Stomach (tissue), 9 donors: ENCODE measurements around the gene VIPAS39. TPM values are rescaled to one million over a fixed set of nuclear protein-coding genes. Genes with fewer than 3 reads are reported as not detected.

Experiments
- DNase-seq, 2 donors: peaks; one replicate each; pipeline versions ENCODE4 v3.0.0 to v3.0.0-alpha.2; 2013 to 2019
- H3K27ac ChIP-seq, 5 donors: fragments of 200-600 bp in 4 of 5; sonication (generic) in 4 of 5; one replicate each; pipeline ENCODE4 v1.5.1; 2013 to 2019; ENCODE audit warnings: mild to moderate bottlenecking in 1 of 5, moderate library complexity in 1 of 5
- H3K27me3 ChIP-seq, 3 donors: fragments of 200-600 bp; sonication (generic); one replicate each; pipeline ENCODE4 v1.5.1; 2017 to 2019; ENCODE audit warnings: mixed run types in 1 of 3
- H3K36me3 ChIP-seq, 4 donors: fragments of 200-600 bp; sonication (generic); 1 replicate in 3 of 4; 2 replicates in 1 of 4; pipeline ENCODE4 v1.5.1; 2016 to 2019
- H3K4me1 ChIP-seq, 4 donors: fragments of 200-600 bp; sonication (generic); one replicate each; pipeline ENCODE4 v1.5.1; 2016 to 2019
- H3K4me3 ChIP-seq, 4 donors: fragments of 200-600 bp; sonication (generic) in 3 of 4; one replicate each; pipeline ENCODE4 v1.5.1; 2016 to 2019; ENCODE audit warnings: mild to moderate bottlenecking in 1 of 4
- H3K9me3 ChIP-seq, 4 donors: fragments of 200-600 bp; sonication (generic); one replicate each; pipeline ENCODE4 v1.5.1; 2016 to 2019
- CTCF ChIP-seq, 7 experiments: fragments of 450-650 bp in 4 of 7; fragments of 200-600 bp in 3 of 7; sonication (generic) in 3 of 7; IDR thresholded peaks; one replicate each; pipeline ENCODE4 v1.5.1; 2016 to 2019; ENCODE audit warnings: antibody characterized with exemption in 7 of 7, control low read depth in 2 of 7, mild to moderate bottlenecking in 1 of 7
- EP300 ChIP-seq: sonication (generic); formaldehyde crosslinking; IDR thresholded peaks from one replicate; pipeline ENCODE4 v1.6.1; 2017; ENCODE audit warnings: antibody characterized with exemption
- POLR2A ChIP-seq, 4 donors: fragments of 450-650 bp; IDR thresholded peaks; one replicate each; pipeline ENCODE4 v1.6.1; 2016; ENCODE audit warnings: antibody characterized with exemption in 4 of 4, control low read depth in 2 of 4, mild to moderate bottlenecking in 1 of 4, moderate library complexity in 1 of 4
- POLR2AphosphoS5 ChIP-seq, 3 donors: sonication (generic); formaldehyde crosslinking; IDR thresholded peaks; one replicate each; pipeline ENCODE4 v1.6.1; 2016; ENCODE audit warnings: antibody characterized with exemption in 3 of 3
- WGBS, 5 donors: extraction: QIAGEN DNeasy Blood & Tissue Kit in 3 of 5; methylation state at CpG; one replicate each; pipeline versions ENCODE4 v1.1.5 to v1.1.7; 2013 to 2018; 5-methylcytosine and 5-hydroxymethylcytosine counted together
- intact Hi-C: fragments of 100-400 bp; cut with DNase I; formaldehyde crosslinking; loops from one replicate; pipeline ENCODE4 v1.15.1; 2023; ENCODE audit warnings: low total_unique reads
- polyA plus RNA-seq, 3 donors: library from polyadenylated mRNA; stranded (reverse); fragments of 200-250 nt; gene quantifications; one replicate each; pipeline ENCODE4 v1.2.3, GENCODE V29; 2013
- total RNA-seq, 5 donors: library from RNA; depleted of rRNA; stranded (reverse); fragments of >200 nt; gene quantifications; one replicate each; pipeline versions ENCODE4 v1.1.0 to v1.2.3, GENCODE V29; 2014 to 2016
- donor health status: healthy with polysubstance abuse.
- donor health status: Bipolar disorder and iron deficiency.
- donor health status: healthy.

The VIPAS39 gene
- total and polyA plus RNA-seq, 8 donors: 6.3 to 53.1 (median 12.7) TPM

GRCh38 chr14:77409131-77409533 is 48.3 kb downstream of the VIPAS39 start:
- H3K4me1 ChIP-seq: no peaks in the 10 kb centered on the region
- H3K9me3 ChIP-seq: no peaks in the 10 kb centered on the region
- H3K27ac ChIP-seq: no peak overlapping the region
- TF ChIP-seq EP300: no peak
- H3K36me3 ChIP-seq: no peaks in the 10 kb centered on the region
- H3K27me3 ChIP-seq: no peaks in the 10 kb centered on the region
- H3K4me3 ChIP-seq: no peak overlapping the region
- DNase-seq: no peak
- 23 to 43% (median 41%) methylated on average over 3 of the region's 3 CpGs for WGBS, 5 donors
- intact Hi-C loops: no loop called here

GRCh38 chr14:77407158-77407557 is 50.2 kb downstream of the VIPAS39 start:
- Histone ChIP-seq H3K9me3 (no peaks in the 10 kb centered on the region), H3K4me1 (no peaks in the 10 kb centered on the region), H3K4me3 (no peak overlapping the region), H3K27me3 (no peaks in the 10 kb centered on the region), H3K27ac (peak overlapping the region in 2 of 5 donors; percentile 51 to 60), H3K36me3 (no peaks in the 10 kb centered on the region)
- intact Hi-C loops: no loop called here
- TF ChIP-seq POLR2A (IDR thresholded peaks at IDR 0.05): no peak
- no peak for DNase-seq
- WGBS, 5 donors: 71 to 85% (median 79%) methylated on average over 2 of the region's 2 CpGs

- no peaks in the 10 kb centered on the region for H3K9me3 ChIP-seq
- H3K27ac ChIP-seq: peak overlapping the region in 2 of 5 donors; percentile 37 to 60
- WGBS, 5 donors: 39 to 73% (median 55%) methylated on average over 6 of the region's 6 CpGs
- no peaks in the 10 kb centered on the region for H3K27me3 ChIP-seq
- no peak for TF ChIP-seq CTCF (IDR thresholded peaks at IDR 0.05)
- no peak for TF ChIP-seq EP300
- no peak for TF ChIP-seq POLR2AphosphoS5 (IDR thresholded peaks at IDR 0.05)
- no peak for TF ChIP-seq POLR2A (IDR thresholded peaks at IDR 0.05)
- H3K4me1 ChIP-seq: no peaks in the 10 kb centered on the region
- no peaks in the 10 kb centered on the region for H3K36me3 ChIP-seq
- peak in 1 of 2 donors; percentile 25 for DNase-seq
- intact Hi-C loops: no loop called here
- no peak overlapping the region for H3K4me3 ChIP-seq
Observed at GRCh38 chr14:77406718-77407117, 50.7 kb downstream of the VIPAS39 start.

GRCh38 chr14:77406086-77406485 is 51.3 kb downstream of the VIPAS39 start:
- DNase-seq: no peak
- Histone ChIP-seq H3K9me3 (no peaks in the 10 kb centered on the region), H3K4me3 (no peak overlapping the region), H3K36me3 (no peaks in the 10 kb centered on the region), H3K4me1 (no peaks in the 10 kb centered on the region), H3K27me3 (no peaks in the 10 kb centered on the region), H3K27ac (no peak overlapping the region)
- TF ChIP-seq POLR2AphosphoS5 (IDR thresholded peaks at IDR 0.05) (no peak), EP300 (no peak), CTCF (IDR thresholded peaks at IDR 0.05) (no peak), POLR2A (IDR thresholded peaks at IDR 0.05) (no peak)
- intact Hi-C loops: no loop called here
- WGBS, 5 donors: 49 to 64% (median 53%) methylated on average over 3 of the region's 3 CpGs

- TF ChIP-seq POLR2AphosphoS5 (IDR thresholded peaks at IDR 0.05) (no peak), POLR2A (IDR thresholded peaks at IDR 0.05) (no peak), EP300 (no peak), CTCF (IDR thresholded peaks at IDR 0.05) (no peak)
- 78 to 92% (median 92%) methylated on average over 3 of the region's 3 CpGs for WGBS, 5 donors
- intact Hi-C loops: no loop called here
- Histone ChIP-seq H3K36me3 (no peaks in the 10 kb centered on the region), H3K4me3 (no peak overlapping the region), H3K9me3 (no peaks in the 10 kb centered on the region), H3K27me3 (no peaks in the 10 kb centered on the region), H3K4me1 (no peaks in the 10 kb centered on the region), H3K27ac (no peak overlapping the region)
- DNase-seq: no peak
Observed at GRCh38 chr14:77403768-77404167, 53.6 kb downstream of the VIPAS39 start.
